ENCODE data around the gene RASGRP4.
A peak's percentile ranks its signal among the peaks of the same experiment; 100 is the strongest.

The RASGRP4 gene

GRCh38 chr19:38375748-38376147, 50.3 kb downstream of the RASGRP4 start:
- H3K9ac ChIP-seq (ENCODE audit: low read length), result peak overlapping the region; percentile 92
- peak overlapping the region; percentile 90 for H4K91ac ChIP-seq (ENCODE audit: low read depth, low read length)
- no peak overlapping the region for H2BK12ac ChIP-seq (ENCODE audit: low read length)
- H3K18ac ChIP-seq (ENCODE audit: low read length), result no peak overlapping the region
- no peak overlapping the region for H2AK5ac ChIP-seq (ENCODE audit: low read length)
- no peak overlapping the region for H3K14ac ChIP-seq (ENCODE audit: low read length)
- H2BK5ac ChIP-seq (ENCODE audit: low read depth, low read length, poor library complexity), result peak overlapping the region; percentile 16
- H3K4me3 ChIP-seq (ENCODE audit: low read depth, low read length), result no peak overlapping the region
- WGBS (ENCODE audit: extremely low coverage, insufficient coverage, insufficient read length), result no CpG with 5 or more reads among the region's 5 CpGs
- H3K23ac ChIP-seq (ENCODE audit: low read length), result no peak overlapping the region
- peaks cover 25% of the 10 kb centered on the region in 2 experiments for H3K36me3 ChIP-seq (ENCODE audit: control insufficient read depth in 1 of 2, insufficient read depth in 2 of 2, low read length in 2 of 2)
- no peak overlapping the region for H2AFZ ChIP-seq (ENCODE audit: insufficient read depth, low read length, poor library complexity)
- no peaks in the 10 kb centered on the region for H3K9me3 ChIP-seq (ENCODE audit: insufficient read depth, low read depth, low read length)
- peak overlapping the region; percentile 73 for H3K4me2 ChIP-seq (ENCODE audit: low read length)
- no peak overlapping the region for H2BK120ac ChIP-seq (ENCODE audit: insufficient read depth, low read length, poor library complexity)
- no peak overlapping the region for H4K12ac ChIP-seq (ENCODE audit: low read depth, low read length)
- H3K27ac ChIP-seq (ENCODE audit: low read depth, low read length), result no peak overlapping the region
- H3K4me1 ChIP-seq (ENCODE audit: control insufficient read depth in 1 of 2, insufficient read depth in 2 of 2, low read length in 2 of 2), result peaks cover 6 to 15% of the 10 kb centered on the region in 2 experiments
- peaks cover 8% of the 10 kb centered on the region for H3K79me1 ChIP-seq (ENCODE audit: low read length)
- H3K27me3 ChIP-seq (ENCODE audit: insufficient read depth, low read length), result no peaks in the 10 kb centered on the region
- no peak for DNase-seq
- peak overlapping the region; percentile 66 for H3K4ac ChIP-seq (ENCODE audit: low read depth, low read length)
- H3K79me2 ChIP-seq (ENCODE audit: control insufficient read depth, insufficient read depth, low read length, poor library complexity), result peaks cover 12% of the 10 kb centered on the region
- no peak overlapping the region for H4K8ac ChIP-seq (ENCODE audit: low read depth, low read length)

DNA sequence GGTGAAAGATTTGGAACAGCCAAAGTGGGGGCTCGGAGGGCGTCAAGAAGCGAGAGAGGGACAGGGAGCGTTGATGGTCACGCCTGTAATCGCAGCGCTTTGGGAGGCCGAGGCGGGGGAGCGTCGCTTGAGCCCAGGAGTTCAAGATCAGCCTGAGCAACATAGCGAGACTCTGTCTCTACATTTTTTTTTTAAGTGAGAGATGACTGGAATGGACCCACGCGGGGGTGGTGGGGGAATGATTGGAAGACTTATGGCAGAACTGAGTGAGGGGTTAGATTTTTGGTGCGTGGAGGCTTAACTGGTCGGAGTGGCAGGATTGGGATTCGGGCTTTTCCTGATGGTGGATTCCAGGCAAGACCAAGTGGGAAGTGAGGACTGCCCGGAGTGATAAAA, 50.9 kb downstream of the RASGRP4 start:
- H4K12ac ChIP-seq (ENCODE audit: low read depth, low read length), result peak overlapping the region; percentile 84
- H3K79me2 ChIP-seq (ENCODE audit: control insufficient read depth, insufficient read depth, low read length, poor library complexity), result peaks cover 12% of the 10 kb centered on the region

DNA sequence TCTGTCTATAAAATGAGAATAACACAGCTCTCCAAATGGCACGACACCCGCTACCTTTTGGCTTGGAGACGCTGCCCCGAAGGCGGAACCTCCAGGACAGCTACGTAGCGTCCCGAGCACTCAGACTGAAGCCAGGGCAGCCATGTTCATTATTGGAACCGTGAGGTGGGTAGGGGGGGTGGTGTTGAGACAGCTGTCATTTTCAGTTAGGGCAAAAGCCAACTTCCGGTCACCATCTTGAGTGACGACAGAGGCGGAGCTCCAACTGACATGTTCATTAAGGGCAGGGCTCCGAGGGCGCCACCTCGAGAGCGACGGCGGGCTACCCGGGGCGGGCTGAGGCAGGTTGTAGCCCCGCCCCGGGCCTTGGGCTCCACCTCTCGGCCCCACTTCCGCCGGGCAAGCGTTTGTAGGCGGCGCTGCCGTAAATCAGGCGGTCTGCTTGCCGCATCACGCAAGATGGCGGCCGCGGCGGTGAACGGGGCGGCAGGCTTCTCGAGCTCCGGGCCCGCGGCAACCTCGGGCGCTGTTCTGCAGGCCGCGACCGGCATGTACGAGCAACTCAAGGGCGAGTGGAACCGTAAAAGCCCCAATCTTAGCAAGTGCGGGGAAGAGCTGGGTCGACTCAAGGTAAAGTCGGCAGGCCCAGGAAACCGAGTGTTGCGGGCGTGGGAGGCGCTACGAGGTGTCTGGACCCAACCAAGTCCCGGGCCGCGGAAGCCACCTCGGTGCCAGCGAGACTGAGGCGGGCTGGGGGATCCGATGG, 51.5 kb downstream of the RASGRP4 start, which contains the start of gene PSMD8:
PSMD8 (plus strand) TSS at position 240 of the 766 bp plus-strand sequence; CDS start at position 271, 31 bp downstream.
- peak within 1 kb of the TSS; percentile 63 for H3K27ac ChIP-seq (ENCODE audit: low read depth, low read length)
- peak within 1 kb of the TSS; percentile 88 for H2BK5ac ChIP-seq (ENCODE audit: low read depth, low read length, poor library complexity)
- H2BK12ac ChIP-seq (ENCODE audit: low read length), result peak within 1 kb of the TSS; percentile 16
- H4K12ac ChIP-seq (ENCODE audit: low read depth, low read length), result peak within 1 kb of the TSS; percentile 84
- H3K23ac ChIP-seq (ENCODE audit: low read length), result no peak within 1 kb of the TSS
- no CpG with 5 or more reads among the region's 65 CpGs for WGBS (ENCODE audit: extremely low coverage, insufficient coverage, insufficient read length)
- peak; percentile 100 for DNase-seq
- peak within 1 kb of the TSS; percentile 66 for H3K4ac ChIP-seq (ENCODE audit: low read depth, low read length)
- H2AFZ ChIP-seq (ENCODE audit: insufficient read depth, low read length, poor library complexity), result peak within 1 kb of the TSS; percentile 72
- H3K18ac ChIP-seq (ENCODE audit: low read length), result peak within 1 kb of the TSS; percentile 92
- no peaks in the 10 kb centered on the region for H3K27me3 ChIP-seq (ENCODE audit: insufficient read depth, low read length)
- peak within 1 kb of the TSS; percentile 45 for H2AK5ac ChIP-seq (ENCODE audit: low read length)
- H3K36me3 ChIP-seq (ENCODE audit: control insufficient read depth in 1 of 2, insufficient read depth in 2 of 2, low read length in 2 of 2), result peaks cover 15 to 17% of the 10 kb centered on the region in 2 experiments
- H3K4me1 ChIP-seq (ENCODE audit: control insufficient read depth in 1 of 2, insufficient read depth in 2 of 2, low read length in 2 of 2), result peaks cover 6 to 15% of the 10 kb centered on the region in 2 experiments
- H3K79me1 ChIP-seq (ENCODE audit: low read length), result peaks cover 8% of the 10 kb centered on the region
- peak within 1 kb of the TSS; percentile 93 for H3K14ac ChIP-seq (ENCODE audit: low read length)
- H3K9me3 ChIP-seq (ENCODE audit: insufficient read depth, low read depth, low read length), result no peaks in the 10 kb centered on the region
- H4K8ac ChIP-seq (ENCODE audit: low read depth, low read length), result peak within 1 kb of the TSS; percentile 94
- peaks cover 12% of the 10 kb centered on the region for H3K79me2 ChIP-seq (ENCODE audit: control insufficient read depth, insufficient read depth, low read length, poor library complexity)
- peak within 1 kb of the TSS; percentile 92 for H3K9ac ChIP-seq (ENCODE audit: low read length)
- H3K4me3 ChIP-seq (ENCODE audit: low read depth, low read length), result peak within 1 kb of the TSS; percentile 97
- peak within 1 kb of the TSS; percentile 73 for H3K4me2 ChIP-seq (ENCODE audit: low read length)
- peak within 1 kb of the TSS; percentile 74 for H2BK120ac ChIP-seq (ENCODE audit: insufficient read depth, low read length, poor library complexity)
- peak within 1 kb of the TSS; percentile 90 for H4K91ac ChIP-seq (ENCODE audit: low read depth, low read length)

More for the DNA sequence above, 50.9 kb downstream of the RASGRP4 start:
- no peaks in the 10 kb centered on the region for H3K27me3 ChIP-seq (ENCODE audit: insufficient read depth, low read length)
- H3K14ac ChIP-seq (ENCODE audit: low read length), result peak overlapping the region; percentile 93
- H3K4me3 ChIP-seq (ENCODE audit: low read depth, low read length), result peak overlapping the region; percentile 97
- H3K36me3 ChIP-seq (ENCODE audit: control insufficient read depth in 1 of 2, insufficient read depth in 2 of 2, low read length in 2 of 2), result peaks cover 19% of the 10 kb centered on the region in 2 experiments
- no peak overlapping the region for H3K23ac ChIP-seq (ENCODE audit: low read length)
- peak overlapping the region; percentile 92 for H3K9ac ChIP-seq (ENCODE audit: low read length)
- no peaks in the 10 kb centered on the region for H3K9me3 ChIP-seq (ENCODE audit: insufficient read depth, low read depth, low read length)
- peak overlapping the region; percentile 73 for H3K4me2 ChIP-seq (ENCODE audit: low read length)
- peak overlapping the region; percentile 90 for H4K91ac ChIP-seq (ENCODE audit: low read depth, low read length)
- H3K18ac ChIP-seq (ENCODE audit: low read length), result peak overlapping the region; percentile 92
- peak overlapping the region; percentile 16 for H2BK12ac ChIP-seq (ENCODE audit: low read length)
- H3K27ac ChIP-seq (ENCODE audit: low read depth, low read length), result peak overlapping the region; percentile 63
- H2AK5ac ChIP-seq (ENCODE audit: low read length), result peak overlapping the region; percentile 45
- WGBS (ENCODE audit: extremely low coverage, insufficient coverage, insufficient read length), result no CpG with 5 or more reads among the region's 18 CpGs
- peaks cover 8% of the 10 kb centered on the region for H3K79me1 ChIP-seq (ENCODE audit: low read length)
- peaks cover 6 to 15% of the 10 kb centered on the region in 2 experiments for H3K4me1 ChIP-seq (ENCODE audit: control insufficient read depth in 1 of 2, insufficient read depth in 2 of 2, low read length in 2 of 2)
- peak overlapping the region; percentile 88 for H2BK5ac ChIP-seq (ENCODE audit: low read depth, low read length, poor library complexity)
- H2AFZ ChIP-seq (ENCODE audit: insufficient read depth, low read length, poor library complexity), result peak overlapping the region; percentile 72
- peak overlapping the region; percentile 94 for H4K8ac ChIP-seq (ENCODE audit: low read depth, low read length)
- no peak for DNase-seq
- peak overlapping the region; percentile 66 for H3K4ac ChIP-seq (ENCODE audit: low read depth, low read length)
- peak overlapping the region; percentile 74 for H2BK120ac ChIP-seq (ENCODE audit: insufficient read depth, low read length, poor library complexity)

GRCh38 chr19:38373907-38374331, 52.1 kb downstream of the RASGRP4 start:
- Histone ChIP-seq H2BK5ac (ENCODE audit: low read depth, low read length, poor library complexity) (no peak overlapping the region), H3K9me3 (ENCODE audit: insufficient read depth, low read depth, low read length) (no peaks in the 10 kb centered on the region), H2BK120ac (ENCODE audit: insufficient read depth, low read length, poor library complexity) (peak overlapping the region; percentile 46), H4K12ac (ENCODE audit: low read depth, low read length) (no peak overlapping the region), H3K14ac (ENCODE audit: low read length) (no peak overlapping the region), H3K27ac (ENCODE audit: low read depth, low read length) (peak overlapping the region; percentile 27), H3K9ac (ENCODE audit: low read length) (peak overlapping the region; percentile 20), H3K79me2 (ENCODE audit: control insufficient read depth, insufficient read depth, low read length, poor library complexity) (peaks cover 12% of the 10 kb centered on the region), H3K18ac (ENCODE audit: low read length) (no peak overlapping the region), H2BK12ac (ENCODE audit: low read length) (no peak overlapping the region), H2AK5ac (ENCODE audit: low read length) (no peak overlapping the region), H3K27me3 (ENCODE audit: insufficient read depth, low read length) (no peaks in the 10 kb centered on the region), H3K4me3 (ENCODE audit: low read depth, low read length) (no peak overlapping the region), H3K36me3 (ENCODE audit: control insufficient read depth in 1 of 2, insufficient read depth in 2 of 2, low read length in 2 of 2) (peaks cover 10 to 11% of the 10 kb centered on the region in 2 experiments), H2AFZ (ENCODE audit: insufficient read depth, low read length, poor library complexity) (peak overlapping the region; percentile 59), H3K4me1 (ENCODE audit: control insufficient read depth in 1 of 2, insufficient read depth in 2 of 2, low read length in 2 of 2) (peaks cover 6 to 15% of the 10 kb centered on the region in 2 experiments), H3K79me1 (ENCODE audit: low read length) (peaks cover 8% of the 10 kb centered on the region), H3K4me2 (ENCODE audit: low read length) (peak overlapping the region; percentile 71), H4K91ac (ENCODE audit: low read depth, low read length) (peak overlapping the region; percentile 42), H4K8ac (ENCODE audit: low read depth, low read length) (peak overlapping the region; percentile 84), H3K23ac (ENCODE audit: low read length) (no peak overlapping the region), H3K4ac (ENCODE audit: low read depth, low read length) (no peak overlapping the region)
- no peak for DNase-seq
- no CpG with 5 or more reads among the region's 6 CpGs for whole genome bisulfite sequencing (ENCODE audit: extremely low coverage, insufficient coverage, insufficient read length)
